Kidney (tissue), 14 donors: Measurements from ENCODE around the gene ZDHHC14. TPM values are rescaled to one million over a fixed set of nuclear protein-coding genes. Genes with fewer than 3 reads are reported as not detected.

Experiments
- DNase-seq, 5 donors: peaks; one replicate each; pipeline ENCODE4 v3.0.0-alpha.2; 2013 to 2020
- FAIRE-seq: peaks from 2 replicates; lab custom pipeline; 2012; peaks lifted over from hg19 to GRCh38; lab: Jason Lieb, UNC
- H3K27ac ChIP-seq, 2 donors: one replicate each; pipeline ENCODE4 v1.7.0; 2013; ENCODE audit warnings: low read depth in 2 of 2, low read length in 2 of 2, inconsistent platforms in 1 of 2
- H3K27me3 ChIP-seq: one replicate; pipeline ENCODE4 v1.7.1; 2013; ENCODE audit warnings: low read length, inconsistent platforms; ENCODE audit not compliant: control insufficient read depth, insufficient read depth
- H3K36me3 ChIP-seq, 3 donors: one replicate each; pipeline versions ENCODE4 v1.7.0 to v1.7.1; 2013; ENCODE audit warnings: low read length in 3 of 3, control low read depth in 1 of 3, inconsistent platforms in 1 of 3; ENCODE audit not compliant: insufficient read depth in 3 of 3, control insufficient read depth in 2 of 3
- H3K4me1 ChIP-seq, 3 donors: one replicate each; pipeline versions ENCODE4 v1.7.0 to v1.7.1; 2013; ENCODE audit warnings: low read length in 3 of 3, inconsistent platforms in 1 of 3, low read depth in 1 of 3; ENCODE audit not compliant: control insufficient read depth in 2 of 3, insufficient read depth in 2 of 3
- H3K4me3 ChIP-seq, 3 donors: one replicate each; pipeline versions ENCODE4 v1.7.0 to v1.8.1; 2013; ENCODE audit warnings: low read length in 3 of 3, control low read depth in 1 of 3, inconsistent platforms in 1 of 3
- H3K9ac ChIP-seq, 3 donors: one replicate each; pipeline versions ENCODE4 v1.7.0 to v1.7.1; 2013; ENCODE audit warnings: low read length in 3 of 3, control low read depth in 1 of 3, inconsistent platforms in 1 of 3
- H3K9me3 ChIP-seq, 3 donors: one replicate each; pipeline versions ENCODE4 v1.7.0 to v1.7.1; 2013; ENCODE audit warnings: low read length in 3 of 3, control low read depth in 1 of 3, inconsistent platforms in 1 of 3; ENCODE audit not compliant: control insufficient read depth in 2 of 3, insufficient read depth in 1 of 3
- CTCF ChIP-seq: IDR thresholded peaks from 3 replicates; pipeline ENCODE4 v1.5.1; 2012; ENCODE audit warnings: mild to moderate bottlenecking, moderate library complexity, borderline replicate concordance; ENCODE audit not compliant: insufficient read depth; ENCODE audit errors: extremely low read depth
- intact Hi-C: fragments of 100-400 bp; cut with DNase I; formaldehyde crosslinking; loops from one replicate; pipeline ENCODE4 v1.11.1; 2022
- polyA plus RNA-seq: library from polyadenylated mRNA; stranded (reverse); fragments of 350-450 nt; fragmentation: Illumina TruSeq; extraction: RNeasy Lipid Tissue Mini Kit (QIAGEN cat#74804); gene quantifications from one replicate; pipeline ENCODE4 v1.2.3, GENCODE V29; 2014; ENCODE audit warnings: low read depth, low replicate concordance; ENCODE audit not compliant: insufficient read depth
- total RNA-seq: library from RNA; stranded (reverse); fragmentation: NEBNext Ultra II Directional; extraction: Animal tissue kit (Norgen Biotek cat#: 25700); gene quantifications from one replicate; pipeline ENCODE4 v1.2.1, GENCODE V29; 2021
- donor health status: control.
- donor health status: control.
- donor health status: control.
- donor health status: control.
- donor health status: control.
- donor health status: DM: yes; HTN: yes; CAD: no.
- donor health status: Normal renal cell carcinoma (clear cell type).

Gene ZDHHC14
- total and polyA plus RNA-seq, 2 donors from 2014 or later, result 13.5 to 26.7 TPM

GRCh38 chr6:157453131-157453530 is 72.1 kb downstream of the ZDHHC14 start:
- intact Hi-C loops, result no loop called here
- no peak for FAIRE-seq
- H3K4me1 ChIP-seq, result peaks cover 0 to 9% (median 6%) of the 10 kb centered on the region in 3 donors

GRCh38 chr6:157453978-157454377 is 73.0 kb downstream of the ZDHHC14 start:
- no peaks in the 10 kb centered on the region for H3K36me3 ChIP-seq
- no peaks in the 10 kb centered on the region for H3K27me3 ChIP-seq
- intact Hi-C loops, result no loop called here
- no peak overlapping the region for H3K4me3 ChIP-seq
- no peaks in the 10 kb centered on the region for H3K9me3 ChIP-seq
- no peak for DNase-seq
- peaks cover 0 to 9% (median 6%) of the 10 kb centered on the region in 3 donors for H3K4me1 ChIP-seq
- H3K27ac ChIP-seq, result no peak overlapping the region
- no peak overlapping the region for H3K9ac ChIP-seq
- no peak for TF ChIP-seq CTCF
- no peak for FAIRE-seq

More at GRCh38 chr6:157453131-157453530, 72.1 kb downstream of the ZDHHC14 start:
- Histone ChIP-seq H3K9me3 (no peaks in the 10 kb centered on the region), H3K27me3 (no peaks in the 10 kb centered on the region), H3K36me3 (no peaks in the 10 kb centered on the region), H3K9ac (no peak overlapping the region), H3K4me3 (no peak overlapping the region), H3K27ac (no peak overlapping the region)
- no peak for TF ChIP-seq CTCF
- DNase-seq, result no peak

GRCh38 chr6:157454762-157455714 is 74.0 kb downstream of the ZDHHC14 start:
- Histone ChIP-seq H3K4me1 (peaks cover 0 to 5% (median 4%) of the 10 kb centered on the region in 3 donors), H3K9ac (no peak overlapping the region), H3K4me3 (no peak overlapping the region), H3K9me3 (no peaks in the 10 kb centered on the region), H3K36me3 (no peaks in the 10 kb centered on the region), H3K27ac (no peak overlapping the region), H3K27me3 (no peaks in the 10 kb centered on the region)
- no peak for DNase-seq
- no peak for FAIRE-seq
- no peak for TF ChIP-seq CTCF
- intact Hi-C loops, result no loop called here
